Measurements from ENCODE around the gene PIGU. TPM values are rescaled to one million over a fixed set of nuclear protein-coding genes. Genes with fewer than 3 reads are reported as not detected.

Gene PIGU
- total RNA-seq, 1 experiment from 2014 or later = 32.8 TPM

GRCh38 chr20:34693414-34693813, 16.5 kb upstream of the PIGU start:
- Mint-ChIP-seq H3K4me3 (no peak overlapping the region), H3K36me3 (ENCODE audit: insufficient read depth in 1 of 3, low read depth in 3 of 3) (no peaks in the 10 kb centered on the region), H3K9me3 (no peaks in the 10 kb centered on the region), H3K27me3 (ENCODE audit: low read depth) (peaks cover 5% of the 10 kb centered on the region), H3K27ac (no peak overlapping the region), H3K4me1 (no peaks in the 10 kb centered on the region)
- Histone ChIP-seq H3K9me3 (ENCODE audit: control insufficient read depth, low read depth, low read length) (no peaks in the 10 kb centered on the region), H3K23ac (ENCODE audit: insufficient read length, low read depth, low read length) (no peak overlapping the region), H3K4me1 (ENCODE audit: insufficient read depth, low read length) (no peaks in the 10 kb centered on the region), H3K27me3 (ENCODE audit: insufficient read depth, low read length) (no peaks in the 10 kb centered on the region), H2AK5ac (ENCODE audit: insufficient read length, low read length) (no peak overlapping the region), H3K79me1 (ENCODE audit: insufficient read depth, low read depth, low read length, poor library complexity, severe bottlenecking) (no peaks in the 10 kb centered on the region), H3K4ac (ENCODE audit: low read depth, low read length) (no peak overlapping the region), H4K20me1 (ENCODE audit: control insufficient read depth, insufficient read depth, insufficient read length) (no peaks in the 10 kb centered on the region), H4K5ac (ENCODE audit: insufficient read length, low read depth, low read length) (no peak overlapping the region), H3K14ac (ENCODE audit: insufficient read depth, low read length) (no peak overlapping the region), H2AFZ (ENCODE audit: low read length) (no peak overlapping the region), H3K18ac (ENCODE audit: insufficient read length, low read depth, low read length) (no peak overlapping the region), H2BK120ac (ENCODE audit: low read depth, low read length, poor library complexity, severe bottlenecking) (no peak overlapping the region), H2BK20ac (ENCODE audit: low read depth, low read length, poor library complexity, severe bottlenecking) (no peak overlapping the region), H4K8ac (replicated peaks; ENCODE audit: insufficient read length, low read depth, low read length) (no peak overlapping the region), H2BK12ac (ENCODE audit: insufficient read length, low read depth, low read length) (no peak overlapping the region), H3K56ac (ENCODE audit: insufficient read length, low read depth, low read length) (no peak overlapping the region), H3K9ac (ENCODE audit: extremely low read depth, insufficient read length, low read length) (no peak overlapping the region), H3K23me2 (ENCODE audit: insufficient read length, low read depth, low read length, poor library complexity, severe bottlenecking) (no peaks in the 10 kb centered on the region), H3K4me2 (ENCODE audit: insufficient read depth, insufficient read length, low read length) (no peak overlapping the region), H3K79me2 (ENCODE audit: insufficient read depth, low read length) (no peaks in the 10 kb centered on the region), H3T11ph (ENCODE audit: low read length) (no peak overlapping the region), H3K27ac (ENCODE audit: insufficient read length, low read depth, low read length) (no peak overlapping the region), H2BK5ac (ENCODE audit: insufficient read length, low read length) (no peak overlapping the region), H4K91ac (ENCODE audit: insufficient read length, low read depth, low read length) (no peak overlapping the region), H2BK15ac (ENCODE audit: low read depth, low read length) (no peak overlapping the region)
- TF ChIP-seq CTCF (conservative IDR thresholded peaks at IDR 0.05) = no peak
- no peak for DNase-seq
- WGBS (ENCODE audit: extremely low coverage, insufficient read length, low lambda C conversion rate) = no CpG with 5 or more reads among the region's 4 CpGs
